ENCODE measurements around the gene LMCD1.

LMCD1 gene

GRCh38 chr3:8501371-8502131, at the start of gene LMCD1:
Gene LMCD1, plus strand, starts transcription at chr3:8501823. Its CDS starts 116 bp downstream, at chr3:8501939.
- DNase-seq (ENCODE audit: low read depth in 2 of 2), result peak; percentile 53 to 68

DNA sequence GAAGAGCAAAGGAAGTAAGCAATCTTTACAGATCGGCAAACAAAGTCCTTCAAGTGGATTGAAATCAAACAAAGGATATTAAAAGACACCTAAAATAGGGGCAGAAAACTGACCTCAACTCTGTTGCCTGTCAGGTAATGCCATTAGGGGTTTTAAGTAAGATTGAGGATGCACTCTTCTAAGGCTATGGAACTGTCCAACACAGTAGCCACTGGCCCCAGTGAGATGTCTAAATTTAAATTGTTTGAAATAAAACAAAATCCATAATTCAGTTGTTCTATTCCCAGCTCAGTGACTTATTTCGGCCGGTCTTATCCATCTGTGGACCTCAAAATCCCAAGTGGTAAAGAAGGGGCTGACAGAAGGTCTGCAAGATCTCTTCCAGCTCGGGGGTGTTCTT, 49.5 kb upstream of the LMCD1 start:
- no peak for DNase-seq (ENCODE audit: low read depth in 2 of 2)

- DNase-seq (ENCODE audit: low read depth in 2 of 2), result no peak
Observed at GRCh38 chr3:8453153-8453552, 48.5 kb upstream of the LMCD1 start.

DNA sequence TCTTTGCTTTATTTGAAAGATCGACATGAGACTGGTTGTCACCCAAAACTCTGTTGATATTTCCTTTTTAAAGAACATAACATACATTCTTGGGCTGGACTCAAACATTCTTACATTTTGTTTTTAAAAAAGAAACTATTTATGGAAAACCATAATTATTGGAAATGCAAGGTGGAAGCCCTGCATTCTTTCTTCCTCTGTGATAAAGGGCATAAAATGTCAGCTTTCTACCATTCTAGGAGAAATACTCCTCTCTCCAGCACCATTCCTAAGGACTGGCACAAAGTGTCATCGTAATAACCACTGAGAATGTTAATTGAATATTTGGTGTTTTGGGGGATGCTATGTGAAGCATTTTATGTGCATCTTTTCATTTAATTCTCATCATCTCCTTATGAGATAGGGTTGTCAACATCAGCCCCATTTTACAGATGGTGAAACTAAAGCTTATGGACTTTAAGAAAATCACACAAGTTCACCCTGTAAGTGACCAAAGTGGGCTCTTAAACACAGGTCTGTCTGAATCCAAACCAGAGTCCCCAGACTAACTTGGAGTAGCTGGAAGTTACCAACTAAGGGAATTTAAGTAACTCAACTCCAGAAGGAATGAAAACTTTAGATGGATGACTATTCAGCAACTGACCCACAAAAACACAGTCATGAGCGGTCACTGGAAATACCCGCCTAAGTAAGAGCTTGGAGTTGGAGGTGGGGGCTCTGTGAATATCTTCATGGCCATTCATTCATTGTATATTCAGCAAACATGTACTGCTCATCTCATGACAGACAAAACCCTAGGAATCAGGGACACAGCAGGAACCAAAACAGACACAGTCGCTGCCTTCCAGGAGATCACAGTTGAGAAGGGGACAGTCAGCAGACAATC, 45.9 kb upstream of the LMCD1 start:
- no peak for DNase-seq (ENCODE audit: low read depth in 2 of 2)

- no peak for DNase-seq (ENCODE audit: low read depth in 2 of 2)
Observed at GRCh38 chr3:8456412-8456811, 45.2 kb upstream of the LMCD1 start.

- DNase-seq (ENCODE audit: low read depth in 2 of 2), result no peak
Observed at GRCh38 chr3:8457039-8457438, 44.6 kb upstream of the LMCD1 start.

GRCh38 chr3:8458238-8458661, 43.4 kb upstream of the LMCD1 start:
- no peak for DNase-seq (ENCODE audit: low read depth in 2 of 2)

- no peak for DNase-seq (ENCODE audit: low read depth in 2 of 2)
Observed at GRCh38 chr3:8458711-8459110, 42.9 kb upstream of the LMCD1 start.

DNA sequence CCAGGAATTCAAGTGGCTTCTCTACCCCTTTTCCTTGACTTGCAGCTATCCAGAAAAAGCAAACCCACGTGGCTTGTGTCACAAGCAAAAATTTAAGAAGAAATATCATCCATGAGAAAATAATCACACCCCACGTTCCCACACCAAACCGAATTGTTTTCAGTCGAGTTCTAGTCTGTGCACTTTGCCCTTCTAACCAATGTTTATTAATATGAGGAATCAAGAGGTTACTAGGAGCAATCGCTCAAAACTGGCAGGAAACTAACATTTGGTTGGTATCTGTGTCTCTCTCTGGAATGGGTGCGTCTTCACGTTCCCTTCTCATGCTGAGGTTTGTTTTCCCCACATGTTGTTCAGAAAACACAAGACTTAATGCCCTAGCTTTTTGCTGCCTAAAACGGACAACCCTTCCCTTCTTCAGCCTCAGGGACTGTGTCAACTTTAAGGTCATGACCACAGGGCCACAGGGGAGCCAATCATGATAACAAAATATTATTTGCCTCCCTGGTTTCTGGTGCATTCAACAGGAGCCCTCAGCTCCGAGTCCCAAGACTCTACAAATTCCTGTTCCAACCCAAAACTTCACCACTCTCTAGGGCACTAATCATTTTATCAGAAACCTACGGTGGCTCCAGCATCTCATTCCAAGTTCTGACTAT, 41.4 kb upstream of the LMCD1 start:
- no peak for DNase-seq (ENCODE audit: low read depth in 2 of 2)

DNA sequence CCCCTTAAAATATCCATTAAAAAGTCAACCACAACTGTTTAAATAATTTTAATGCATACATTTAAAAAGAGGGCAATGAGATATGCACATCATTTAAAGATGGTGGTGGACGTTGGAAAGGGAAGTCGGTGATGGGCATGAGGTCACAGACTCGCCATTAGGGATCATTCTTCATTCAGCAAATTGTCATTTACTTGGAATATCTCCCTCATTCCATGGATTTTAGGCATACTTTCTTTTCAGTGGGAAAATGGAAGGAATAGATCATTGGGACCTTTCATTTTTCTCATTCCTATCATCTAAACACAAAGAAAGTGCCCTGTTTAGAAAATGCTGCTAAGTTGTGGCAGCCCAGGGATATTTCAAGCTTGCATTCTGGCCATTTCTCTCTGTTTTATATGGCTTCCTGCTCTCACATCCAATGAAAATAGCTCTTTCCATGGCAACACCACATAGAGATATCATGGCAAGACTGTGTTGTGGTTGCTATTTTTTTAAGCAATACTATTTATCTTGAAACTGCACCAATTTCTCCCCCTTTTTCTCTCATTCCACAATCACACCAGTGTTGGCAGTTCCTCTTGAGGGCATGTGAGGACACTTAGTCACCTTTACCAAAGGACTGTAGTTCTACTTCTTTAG, 40.7 kb upstream of the LMCD1 start:
- DNase-seq (ENCODE audit: low read depth in 2 of 2), result no peak

DNA sequence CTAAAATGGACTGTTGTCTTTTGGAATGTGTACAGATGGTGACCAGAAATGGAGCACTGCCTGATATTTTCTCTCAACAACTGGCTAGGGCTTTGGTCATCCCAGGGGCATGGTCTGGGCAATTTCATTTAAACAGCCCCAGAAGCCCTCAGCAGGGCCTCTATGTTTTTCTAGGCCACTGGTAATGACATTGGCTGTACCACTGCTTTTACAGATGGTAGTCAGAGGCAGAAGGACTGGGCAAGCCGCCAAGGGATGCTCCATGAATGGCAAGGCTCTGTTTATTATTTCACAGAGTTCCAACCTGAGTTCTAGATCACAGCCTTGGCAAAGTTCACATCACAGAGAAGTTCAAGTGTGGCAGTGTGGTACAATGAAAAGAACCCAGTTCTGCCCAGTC, 37.0 kb upstream of the LMCD1 start:
- no peak for DNase-seq (ENCODE audit: low read depth in 2 of 2)

GRCh38 chr3:8466526-8466925, 35.1 kb upstream of the LMCD1 start:
- no peak for DNase-seq (ENCODE audit: low read depth in 2 of 2)

DNA sequence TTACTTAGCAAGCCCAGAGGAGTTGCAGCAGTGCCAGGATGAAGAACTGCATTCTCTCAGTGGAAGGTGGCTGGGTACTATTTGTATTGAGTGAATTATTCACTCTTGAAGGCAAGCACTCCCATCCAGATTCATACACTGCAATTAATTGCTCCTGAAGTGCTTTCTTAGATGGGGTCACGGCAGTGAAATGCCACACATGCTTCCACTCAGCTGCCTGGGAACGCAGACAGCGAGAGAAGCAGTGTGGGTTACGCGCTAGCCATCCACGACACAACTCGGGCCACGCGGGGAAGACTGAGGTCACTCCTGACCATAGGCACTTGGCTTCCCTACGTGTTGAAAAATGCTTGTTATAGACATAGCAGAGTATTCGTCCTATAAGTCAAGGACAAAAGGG, 30.8 kb upstream of the LMCD1 start:
- DNase-seq (ENCODE audit: low read depth in 2 of 2), result no peak

DNA sequence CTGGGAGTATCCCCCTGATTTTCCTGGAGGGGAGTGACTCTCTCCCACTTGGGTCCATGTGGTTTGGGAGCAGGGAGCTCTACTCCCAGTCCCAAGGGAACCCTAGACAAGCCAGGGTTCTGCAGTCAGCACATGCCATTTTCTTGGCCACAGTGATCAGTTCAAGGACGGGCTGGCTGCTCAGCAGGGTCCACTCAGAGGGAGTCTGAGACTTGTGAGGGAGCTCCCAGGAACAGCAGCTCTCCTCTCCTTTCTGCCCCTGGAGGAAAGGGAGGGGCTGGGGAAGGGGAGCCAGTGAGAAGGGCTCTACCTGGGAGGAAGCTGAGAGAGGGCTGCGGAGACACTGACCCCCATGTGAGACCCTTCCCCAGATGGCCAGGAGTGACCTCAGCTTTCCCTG, 29.1 kb upstream of the LMCD1 start:
- DNase-seq (ENCODE audit: low read depth in 2 of 2), result no peak

GRCh38 chr3:8473029-8473428, 28.6 kb upstream of the LMCD1 start:
- DNase-seq (ENCODE audit: low read depth in 2 of 2), result no peak

GRCh38 chr3:8473990-8474389, 27.6 kb upstream of the LMCD1 start:
- DNase-seq (ENCODE audit: low read depth in 2 of 2), result no peak

- DNase-seq (ENCODE audit: low read depth in 2 of 2), result no peak
Observed at GRCh38 chr3:8474991-8475390, 26.6 kb upstream of the LMCD1 start.

- DNase-seq (ENCODE audit: low read depth in 2 of 2), result no peak
Observed at GRCh38 chr3:8480699-8481098, 20.9 kb upstream of the LMCD1 start.

- no peak for DNase-seq (ENCODE audit: low read depth in 2 of 2)
Observed at GRCh38 chr3:8481380-8481779, 20.2 kb upstream of the LMCD1 start.

GRCh38 chr3:8482263-8482662, 19.4 kb upstream of the LMCD1 start:
- DNase-seq (ENCODE audit: low read depth in 2 of 2), result no peak

- no peak for DNase-seq (ENCODE audit: low read depth in 2 of 2)
Observed at GRCh38 chr3:8482960-8483665, 18.5 kb upstream of the LMCD1 start.

All from activated CD4-positive, alpha-beta T cell treated with anti-CD3 and anti-CD28 coated beads for 24 hours (primary cell).